GM18502 (cell line): ENCODE measurements around the gene PLCB1.

Source experiments
- ATAC-seq: cut with Tn5 transposase; IDR thresholded peaks from one replicate; pipeline ENCODE4 v1.9.1; 2021; ENCODE audit warnings: mild to moderate bottlenecking; ENCODE audit not compliant: unreplicated experiment, poor library complexity

Gene PLCB1

DNA sequence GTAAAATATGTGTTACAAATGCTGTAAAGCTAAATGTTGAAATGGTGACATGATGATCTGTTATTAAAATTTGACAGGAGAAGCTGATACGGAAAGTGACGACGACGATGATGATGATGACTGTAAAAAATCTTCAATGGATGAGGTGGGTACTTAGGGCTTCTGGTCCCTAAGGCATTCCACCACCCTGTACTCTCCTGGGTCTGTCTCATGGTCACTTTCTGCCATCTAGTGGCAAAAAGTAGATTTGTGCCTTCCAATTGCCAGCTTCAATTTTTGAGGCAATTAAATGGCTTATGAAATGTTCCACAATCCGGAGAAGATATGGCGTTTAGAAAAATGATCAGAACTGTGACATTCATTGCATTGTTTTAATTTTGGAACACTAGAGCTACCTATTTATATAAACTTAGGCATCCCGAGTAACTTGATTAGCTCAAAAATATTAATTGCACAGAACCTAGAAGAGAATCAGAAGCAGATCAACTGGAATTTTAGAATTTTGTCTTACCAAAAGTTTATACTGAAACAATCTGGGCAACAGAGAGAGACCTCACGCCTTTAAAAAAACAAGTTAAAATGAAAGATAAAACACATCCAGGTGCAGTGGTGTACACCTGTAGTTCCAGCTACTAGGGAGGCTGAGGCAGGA, 590.3 kb downstream of the PLCB1 start:
- ATAC-seq, result peak; percentile 78

DNA sequence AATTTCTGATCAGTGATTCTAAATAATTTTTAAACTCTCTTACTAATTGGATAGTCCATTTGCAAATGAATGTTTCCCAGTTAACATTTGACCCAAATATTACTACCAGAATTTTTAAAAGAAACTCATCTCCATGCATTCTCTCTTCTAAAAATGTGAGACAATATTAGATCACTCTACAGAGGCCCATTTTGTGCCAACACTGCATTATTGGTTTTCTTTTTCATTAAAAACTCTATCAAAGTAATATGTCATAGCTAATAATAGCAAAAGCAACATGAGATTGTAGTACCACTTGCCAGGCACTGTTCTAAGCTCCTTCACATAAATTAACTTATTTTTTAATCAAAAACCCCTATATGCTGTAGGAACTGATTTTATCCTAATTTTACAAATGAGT, 591.2 kb downstream of the PLCB1 start:
- ATAC-seq, result no peak

DNA sequence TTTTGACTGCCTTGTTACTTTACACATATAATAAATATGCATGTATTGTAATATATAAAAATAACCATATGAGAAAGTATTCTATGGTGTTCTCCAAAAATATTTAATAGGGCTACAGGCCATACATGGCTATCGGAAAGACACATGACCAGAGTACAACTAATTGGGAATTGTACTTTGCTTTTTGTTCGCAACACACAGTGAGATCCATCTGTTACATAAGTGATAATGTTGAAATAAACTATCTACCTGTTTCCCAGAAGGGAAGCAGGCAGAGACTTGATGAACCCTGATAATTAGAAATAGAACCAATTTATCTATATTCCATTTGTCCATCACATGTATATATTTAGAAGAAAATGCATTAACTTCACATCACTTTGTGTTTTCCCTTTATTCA, 592.8 kb downstream of the PLCB1 start:
- ATAC-seq, result no peak

DNA sequence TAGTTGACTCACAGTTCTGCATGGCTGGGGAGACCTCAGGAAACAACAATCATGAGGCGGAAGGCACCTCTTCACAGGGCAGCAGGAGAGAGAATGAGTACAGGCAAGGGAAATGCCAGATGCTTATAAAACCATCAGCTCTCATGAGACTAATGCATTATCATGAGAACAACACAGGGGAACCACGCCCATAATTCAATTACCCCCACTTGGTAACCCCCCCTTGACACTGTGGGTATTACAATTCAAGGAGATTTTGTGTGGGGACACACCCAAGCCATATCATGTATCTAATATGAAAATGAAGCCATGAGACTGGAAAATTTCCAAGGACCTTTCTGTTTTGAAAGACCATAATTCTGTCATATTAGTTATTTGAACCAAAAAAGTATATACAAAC, 594.4 kb downstream of the PLCB1 start:
- ATAC-seq, result no peak

DNA sequence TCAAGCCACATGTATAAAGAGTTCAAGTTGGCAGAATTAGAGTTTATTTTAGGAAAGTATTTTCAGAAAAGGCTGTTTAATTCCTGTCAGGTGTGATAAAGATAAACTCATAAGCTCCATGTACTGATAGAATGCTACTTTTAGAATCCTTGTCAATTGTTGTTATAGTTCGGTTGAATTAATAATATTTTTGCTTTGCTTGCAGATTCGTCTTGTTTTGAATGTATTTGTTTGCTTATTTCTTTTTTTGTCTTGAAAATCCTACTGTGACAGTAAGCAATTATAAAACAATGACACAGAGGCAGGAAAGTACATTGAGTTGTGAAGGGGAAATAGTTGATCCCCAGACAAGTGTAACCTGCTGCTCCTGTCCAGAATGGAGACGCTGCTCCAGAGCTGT, 602.9 kb downstream of the PLCB1 start:
- no peak for ATAC-seq

DNA sequence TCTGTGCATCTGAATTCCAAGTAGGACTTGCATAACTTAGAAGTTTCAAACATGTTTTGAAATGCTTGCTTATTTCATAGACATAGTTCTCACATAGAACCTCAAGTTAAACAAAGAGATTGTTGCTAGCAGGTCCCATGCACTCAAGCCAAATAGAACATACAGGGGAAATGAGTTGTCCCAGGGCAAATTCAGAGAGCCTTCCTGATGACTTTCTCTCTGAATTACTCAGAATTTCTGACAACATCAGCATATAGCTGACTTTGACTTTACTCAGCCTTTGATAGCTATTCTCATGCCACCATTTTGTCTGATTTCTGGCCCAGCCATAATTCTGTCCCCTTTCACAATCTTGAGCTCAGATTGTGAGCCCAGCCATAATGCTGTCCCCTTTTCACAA, 603.6 kb downstream of the PLCB1 start:
- no peak for ATAC-seq

DNA sequence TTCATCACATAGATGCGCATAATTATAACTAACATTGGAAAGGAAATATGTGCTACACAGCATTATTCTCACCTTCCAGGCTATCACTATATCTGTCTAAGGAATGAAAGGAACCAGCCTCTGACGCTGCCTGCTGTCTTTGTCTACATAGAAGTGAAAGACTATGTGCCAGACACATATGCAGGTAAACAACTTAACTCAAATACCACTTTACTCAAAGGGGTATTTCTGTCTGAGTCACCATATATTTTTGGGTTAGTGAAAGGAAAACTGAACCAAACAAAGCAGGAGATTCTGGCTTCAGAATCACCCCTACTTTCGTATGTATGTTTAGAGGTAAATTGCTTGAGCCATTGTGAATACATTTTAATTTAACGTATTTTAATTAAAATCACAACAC, 608.2 kb downstream of the PLCB1 start:
- peak; percentile 93 for ATAC-seq

DNA sequence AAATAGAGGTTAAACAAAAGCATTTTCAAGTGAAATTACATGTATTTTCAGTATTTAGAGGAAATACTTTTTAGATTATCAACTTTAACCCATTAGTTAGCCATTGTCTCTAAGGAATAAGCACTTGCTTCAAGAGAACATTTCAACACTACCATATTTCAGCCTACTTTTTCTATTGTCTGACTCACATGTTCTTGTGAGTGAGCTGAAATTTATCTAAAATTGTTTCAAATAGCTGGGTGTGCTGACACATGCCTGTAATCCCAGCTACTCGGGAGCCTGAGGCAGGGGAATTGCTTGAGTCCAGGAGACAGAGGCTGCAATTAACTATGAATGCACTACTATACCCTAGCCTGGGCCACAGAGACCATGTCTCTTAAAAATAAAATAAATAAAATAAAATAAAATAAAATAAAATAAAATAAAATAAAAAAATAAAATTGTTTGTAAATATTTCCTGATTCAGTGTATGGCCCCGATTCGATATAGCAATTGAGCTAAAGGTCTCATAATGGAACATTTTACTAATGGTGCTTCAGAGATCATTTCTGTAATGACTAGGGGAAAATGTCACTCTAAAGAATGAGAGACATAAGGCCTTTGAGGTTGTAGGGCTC, 612.3 kb downstream of the PLCB1 start:
- no peak for ATAC-seq

DNA sequence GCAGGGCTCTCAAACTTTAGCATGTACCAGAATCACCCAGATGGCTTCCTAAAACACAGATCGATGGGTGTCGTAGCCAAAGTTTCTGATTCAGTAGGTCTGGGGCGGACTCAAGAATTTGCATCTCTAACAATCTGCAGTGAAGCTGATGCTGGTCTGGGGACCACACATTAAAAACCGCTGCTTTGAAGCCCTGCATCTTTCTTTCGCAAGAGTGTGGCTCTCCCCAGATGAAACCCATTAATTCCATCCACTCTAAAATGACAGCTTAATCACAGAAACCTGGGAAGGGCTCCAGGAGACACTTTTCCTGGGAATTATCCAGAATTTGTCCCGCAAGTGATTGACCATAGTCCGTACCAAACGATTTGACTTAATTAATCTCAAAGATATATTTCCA, 617.0 kb downstream of the PLCB1 start:
- no peak for ATAC-seq

DNA sequence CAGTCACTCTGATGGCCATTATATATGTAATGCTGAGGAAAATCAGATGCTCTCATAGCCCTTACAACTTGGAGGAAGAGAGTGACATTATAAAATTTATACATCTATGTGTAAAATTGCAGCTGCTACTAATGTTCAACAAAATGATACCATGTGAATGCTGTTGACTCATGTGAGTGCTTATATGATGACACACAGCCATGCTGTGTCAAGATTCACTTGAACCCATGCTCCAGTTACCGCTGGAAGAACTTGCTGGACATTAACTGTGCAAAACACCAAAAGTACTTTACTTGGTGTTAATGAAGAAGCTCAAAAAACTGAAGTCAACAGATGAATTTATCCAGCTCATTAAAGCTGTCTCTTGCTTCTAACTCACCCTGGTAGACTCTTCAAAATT, 617.9 kb downstream of the PLCB1 start:
- no peak for ATAC-seq

DNA sequence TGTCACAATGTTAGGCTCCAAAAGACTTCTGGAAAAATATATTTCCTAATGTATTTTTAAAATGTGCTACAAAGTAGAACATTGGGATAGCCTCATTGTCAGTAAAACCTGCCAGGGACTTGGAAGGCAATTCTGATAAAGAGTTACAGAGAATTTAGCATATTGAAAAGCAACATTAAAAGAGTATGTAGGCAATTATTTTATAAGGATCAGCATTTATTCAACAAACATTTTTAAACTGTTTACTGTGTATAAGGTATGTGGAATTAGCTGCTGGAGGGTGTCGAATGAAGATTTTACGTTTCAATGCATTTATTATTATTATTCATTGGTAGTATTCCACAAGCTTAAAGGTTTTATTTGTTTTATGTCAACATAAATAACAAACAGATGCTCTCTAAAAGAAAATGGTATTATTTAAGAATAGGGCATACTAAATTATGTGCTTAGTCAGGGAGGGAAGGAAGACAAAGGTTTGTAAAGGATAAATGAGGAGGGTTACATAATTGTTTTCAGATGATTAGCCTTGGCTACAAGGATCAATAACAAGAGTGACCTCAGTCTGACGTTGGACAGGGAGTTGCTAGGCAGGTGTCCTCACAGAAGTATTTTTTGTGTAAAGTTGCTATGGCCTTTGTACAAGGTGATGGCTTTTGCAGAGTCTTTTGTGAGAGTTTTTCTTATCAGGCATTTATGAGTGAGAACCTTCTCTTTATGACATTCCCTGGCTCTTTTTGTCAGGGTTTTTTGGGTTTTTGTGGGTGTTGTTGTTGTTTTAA, 623.5 kb downstream of the PLCB1 start:
- no peak for ATAC-seq

DNA sequence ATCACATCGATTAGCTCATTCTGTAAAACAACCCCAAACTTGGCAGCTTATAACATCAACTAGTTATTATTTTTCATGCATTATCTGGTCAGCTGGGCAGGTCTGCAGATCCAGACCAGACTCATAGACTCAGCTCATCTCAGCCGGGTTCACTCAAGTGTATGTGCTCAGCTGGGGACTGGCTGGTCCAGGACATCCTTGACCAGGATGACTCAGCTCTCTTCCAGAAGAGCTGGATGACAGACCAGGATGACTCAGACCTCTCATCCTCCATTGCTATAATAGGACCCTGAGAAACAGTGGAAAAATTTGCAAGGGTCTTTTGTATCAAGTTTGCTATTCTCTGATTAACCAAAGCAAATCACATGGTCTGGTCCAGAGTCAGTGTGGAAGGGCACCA, 624.3 kb downstream of the PLCB1 start:
- no peak for ATAC-seq

DNA sequence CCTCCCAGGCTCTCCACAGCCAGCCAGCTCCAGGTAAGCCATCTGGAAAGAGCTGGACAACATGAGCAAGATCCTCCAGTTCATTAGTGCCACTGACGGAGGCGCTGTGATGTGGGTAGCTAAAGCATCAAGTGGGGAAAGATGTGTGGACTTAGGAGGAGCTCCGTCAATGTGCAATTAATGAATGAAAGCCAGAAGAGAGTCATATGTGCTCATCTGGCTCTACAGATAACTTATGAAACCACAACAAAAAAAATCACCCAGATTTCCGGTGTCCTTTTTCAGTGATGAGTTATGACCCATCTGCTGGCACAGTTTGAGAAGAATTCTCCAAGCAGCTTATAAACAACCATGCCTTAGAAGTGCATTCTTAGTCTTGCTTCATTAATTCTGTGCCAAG, 625.1 kb downstream of the PLCB1 start:
- ATAC-seq, result no peak

DNA sequence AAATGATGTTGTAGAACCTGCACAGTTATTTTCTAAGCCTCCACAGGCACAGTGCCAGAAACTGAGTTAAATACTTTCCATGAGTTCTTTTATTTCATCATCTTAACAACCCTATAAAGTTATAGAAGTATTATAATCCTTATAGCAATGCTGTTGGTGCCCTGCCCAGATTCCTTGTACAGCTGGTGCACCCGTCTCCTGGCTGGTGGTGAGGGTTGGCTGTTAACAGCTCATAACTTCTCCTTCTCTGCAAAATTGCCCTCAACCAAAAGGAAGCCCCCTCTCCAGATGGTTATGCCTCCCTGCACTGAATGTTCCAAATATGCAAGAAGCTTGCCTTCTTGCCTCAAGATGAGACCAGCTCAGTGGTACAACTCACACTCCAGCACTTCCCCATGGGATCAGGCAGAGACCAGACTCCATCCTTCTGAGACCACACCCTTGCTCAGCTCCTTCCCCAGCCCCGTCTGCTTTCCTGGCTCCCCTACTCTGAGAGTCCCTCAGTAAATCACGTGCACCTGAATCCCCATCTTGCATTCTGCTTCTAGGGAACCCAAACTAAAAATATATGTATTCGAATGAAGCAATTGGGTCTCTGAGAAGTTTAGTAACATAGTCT, 632.4 kb downstream of the PLCB1 start:
- no peak for ATAC-seq

DNA sequence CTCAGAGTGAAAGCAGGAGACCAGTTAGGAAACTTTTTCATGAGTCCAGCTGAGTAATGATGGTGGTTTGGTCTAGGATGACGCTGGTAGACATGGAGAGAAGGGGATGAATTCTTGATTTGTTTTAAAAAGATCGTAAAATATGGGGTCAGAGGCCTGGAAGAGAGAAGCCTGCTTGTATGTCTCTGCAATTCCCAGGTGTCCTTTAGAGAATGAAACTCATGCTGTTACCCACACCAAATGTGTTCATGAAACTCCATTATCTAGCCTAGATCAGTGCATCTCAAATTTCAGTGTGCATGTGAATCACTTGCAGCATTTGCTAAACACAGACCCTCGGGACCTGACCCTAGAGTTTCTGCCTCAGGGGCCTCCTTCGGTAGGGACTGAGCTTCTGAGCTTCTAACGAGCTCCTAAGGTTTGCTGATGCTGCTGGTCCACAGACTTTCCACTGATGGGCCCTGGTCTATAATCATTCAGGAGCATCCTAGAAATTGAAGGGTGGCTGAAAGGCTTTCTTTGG, 634.9 kb downstream of the PLCB1 start:
- no peak for ATAC-seq

DNA sequence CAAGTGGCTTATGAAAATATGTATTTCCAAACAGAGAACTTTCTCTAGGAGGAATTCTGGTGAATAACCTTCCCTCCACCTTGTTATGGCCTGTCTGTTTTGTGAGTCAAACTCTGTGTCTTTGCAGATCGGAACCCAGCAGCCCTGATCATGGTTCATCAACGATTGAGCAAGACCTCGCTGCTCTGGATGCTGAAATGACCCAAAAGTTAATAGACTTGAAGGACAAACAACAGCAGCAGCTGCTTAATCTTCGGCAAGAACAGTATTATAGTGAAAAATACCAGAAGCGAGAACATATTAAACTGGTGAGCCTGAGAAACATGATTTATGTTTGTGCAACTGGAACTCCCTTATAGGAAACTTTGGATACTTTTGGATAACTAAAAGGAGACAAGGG, 642.3 kb downstream of the PLCB1 start:
- no peak for ATAC-seq

DNA sequence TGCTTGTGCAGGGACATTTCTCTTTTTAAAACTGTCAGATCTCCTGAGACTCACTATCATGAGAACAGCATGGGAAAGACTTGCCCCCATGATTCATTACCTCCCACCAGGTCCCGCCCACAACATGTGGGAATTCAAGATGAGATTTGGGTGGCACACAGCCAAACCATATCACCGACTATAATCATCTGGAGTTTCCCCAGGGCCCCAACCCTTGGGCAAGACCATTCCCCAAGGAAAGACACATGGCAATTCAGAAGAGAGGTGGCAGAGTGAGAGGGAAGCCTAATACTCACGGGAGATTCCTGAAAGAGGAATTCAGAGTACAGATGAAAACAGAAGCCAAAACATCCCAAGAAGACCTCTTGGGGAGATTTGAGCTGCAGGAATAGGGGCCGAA, 645.8 kb downstream of the PLCB1 start:
- no peak for ATAC-seq

DNA sequence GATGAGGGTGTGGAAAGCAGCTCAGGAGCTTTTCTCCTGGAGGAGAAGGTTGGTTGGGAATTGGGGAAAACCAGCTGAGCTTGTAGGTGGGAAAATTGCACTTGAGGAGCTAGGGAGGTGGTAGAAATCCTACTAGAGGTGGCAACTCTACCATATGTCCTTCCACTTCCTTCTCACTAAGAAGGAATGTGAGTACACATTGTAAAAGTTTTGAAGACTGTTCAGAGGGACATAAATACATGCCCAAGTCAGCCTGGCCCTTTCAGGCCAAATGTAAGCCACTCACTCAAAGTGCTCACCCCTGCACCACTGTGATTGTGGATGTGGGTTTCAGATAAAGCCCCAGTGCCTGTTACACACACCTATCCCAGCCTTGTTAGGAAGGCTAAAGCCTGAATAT, 646.3 kb downstream of the PLCB1 start:
- no peak for ATAC-seq

DNA sequence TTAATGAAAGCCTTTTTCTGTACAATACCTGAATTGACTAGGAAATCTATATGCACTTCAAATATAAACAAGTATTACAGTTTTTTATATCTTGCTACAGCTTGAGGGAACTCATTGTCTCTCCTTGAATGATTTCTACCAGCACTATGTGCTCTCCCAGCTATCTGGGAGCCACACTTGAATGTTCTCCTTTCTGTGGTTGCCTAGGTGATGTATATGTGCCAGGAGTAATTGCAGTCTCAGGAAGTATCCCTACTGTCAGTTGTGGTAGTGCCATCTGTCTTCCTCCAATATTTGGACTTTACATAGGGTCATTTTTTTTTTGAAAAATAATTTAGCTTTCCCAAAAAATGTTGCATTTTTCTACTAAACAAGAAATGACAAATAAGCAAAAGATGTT, 648.8 kb downstream of the PLCB1 start:
- ATAC-seq, result no peak

DNA sequence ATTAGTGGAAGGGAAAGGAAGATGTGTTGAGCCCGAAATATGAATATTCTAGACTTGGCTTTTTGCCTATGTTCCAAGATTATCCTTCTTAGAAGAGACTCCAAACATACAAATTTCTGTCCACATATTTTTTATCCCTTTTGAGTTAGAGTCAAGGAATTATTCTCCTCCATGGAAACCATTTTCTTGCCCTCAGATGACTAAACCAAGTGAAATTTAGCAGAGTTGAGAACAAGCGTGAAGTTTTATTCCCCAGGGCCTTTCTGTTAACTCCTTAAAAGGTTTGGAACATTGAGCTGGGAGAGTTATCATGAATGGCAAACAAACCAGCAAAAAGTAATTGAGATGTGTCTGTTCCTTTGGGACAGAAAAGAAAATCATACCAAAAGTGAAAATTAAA, 650.7 kb downstream of the PLCB1 start:
- no peak for ATAC-seq

DNA sequence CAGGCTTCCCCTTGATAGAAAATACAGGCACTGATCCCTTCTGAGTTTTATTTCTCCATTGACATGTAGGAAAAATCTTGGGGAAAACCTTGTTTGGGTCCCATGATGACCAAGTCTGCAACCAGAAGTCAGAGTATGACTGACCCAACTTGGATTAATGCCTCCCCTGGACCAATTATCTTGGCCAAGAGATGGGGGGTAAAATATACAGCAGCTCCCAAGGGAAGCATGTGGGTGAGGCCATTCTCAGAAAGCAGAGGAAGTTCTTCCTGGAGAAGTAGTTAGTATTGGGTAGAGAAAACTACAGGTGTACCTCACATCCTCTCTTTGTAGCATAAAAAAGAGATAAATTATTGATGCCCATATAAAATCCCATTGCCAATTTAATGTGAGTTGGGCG, 651.7 kb downstream of the PLCB1 start:
- no peak for ATAC-seq
